Nucleus accumbens (tissue), 56 donors: Measurements from ENCODE around the gene CLDN19.
"Not testable (repeated sequence)": the region's sequence is repeated elsewhere in the genome, so short reads cannot be mapped to it uniquely, and the experiment has no call there.

Experiments used
- DNase-seq, 56 donors: peaks; one replicate each; lab custom pipeline; 2025; lab: John Stamatoyannopoulos, UW

Gene CLDN19

GRCh38 chr1:42761567-42761966, 21.5 kb upstream of the CLDN19 start:
- DNase-seq: no peak

- no peak for DNase-seq
Measured at GRCh38 chr1:42759114-42759513, 19.1 kb upstream of the CLDN19 start.

GRCh38 chr1:42758641-42759040, 18.6 kb upstream of the CLDN19 start:
- DNase-seq: no peak

- DNase-seq: no peak
Measured at GRCh38 chr1:42757892-42758275, 17.8 kb upstream of the CLDN19 start.

GRCh38 chr1:42756956-42757891, 17.2 kb upstream of the CLDN19 start:
- no peak for DNase-seq

- no peak for DNase-seq
Measured at GRCh38 chr1:42753070-42753469, 13.0 kb upstream of the CLDN19 start.

DNA sequence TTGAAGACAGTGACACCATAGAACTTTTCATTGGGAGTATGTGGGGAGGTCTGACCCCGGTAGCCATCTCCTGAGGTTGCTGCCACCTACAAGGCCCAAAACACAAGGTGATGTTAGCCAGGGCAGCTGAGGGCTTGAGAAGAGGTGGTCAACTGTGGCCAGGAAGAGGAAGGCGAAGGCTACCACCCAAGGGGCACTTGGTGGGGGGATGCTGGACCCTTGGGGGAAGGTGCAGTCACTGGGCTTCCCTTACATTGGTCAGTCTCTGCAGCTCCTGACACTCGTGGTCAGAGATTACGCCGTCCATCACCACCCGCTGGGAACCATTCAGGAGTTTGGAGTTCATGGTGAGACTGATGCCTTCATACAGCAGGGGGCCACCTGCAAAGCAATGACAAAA, 12.2 kb upstream of the CLDN19 start:
- DNase-seq: no peak

GRCh38 chr1:42751511-42752070, 11.6 kb upstream of the CLDN19 start:
- not testable (repeated sequence) for DNase-seq

DNA sequence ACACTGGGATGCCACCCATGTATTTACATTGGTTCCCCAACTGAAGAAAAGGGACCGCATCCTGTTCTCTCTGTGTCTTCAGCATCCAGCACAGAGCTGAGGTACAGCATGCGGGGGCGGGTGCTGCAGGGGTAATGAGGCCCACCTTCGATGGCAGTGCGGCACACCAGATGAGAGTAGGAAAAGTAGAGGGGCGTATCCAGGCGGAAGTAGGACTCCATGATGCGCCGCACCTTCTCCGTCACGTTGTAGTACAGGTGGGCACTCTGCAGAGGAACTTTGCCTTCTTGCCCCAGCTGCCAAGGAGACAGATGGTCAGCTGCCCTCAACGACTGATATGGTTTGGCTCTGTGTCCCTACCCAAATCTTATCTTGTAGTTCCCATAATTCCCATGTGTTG, 10.0 kb upstream of the CLDN19 start:
- DNase-seq: no peak

DNA sequence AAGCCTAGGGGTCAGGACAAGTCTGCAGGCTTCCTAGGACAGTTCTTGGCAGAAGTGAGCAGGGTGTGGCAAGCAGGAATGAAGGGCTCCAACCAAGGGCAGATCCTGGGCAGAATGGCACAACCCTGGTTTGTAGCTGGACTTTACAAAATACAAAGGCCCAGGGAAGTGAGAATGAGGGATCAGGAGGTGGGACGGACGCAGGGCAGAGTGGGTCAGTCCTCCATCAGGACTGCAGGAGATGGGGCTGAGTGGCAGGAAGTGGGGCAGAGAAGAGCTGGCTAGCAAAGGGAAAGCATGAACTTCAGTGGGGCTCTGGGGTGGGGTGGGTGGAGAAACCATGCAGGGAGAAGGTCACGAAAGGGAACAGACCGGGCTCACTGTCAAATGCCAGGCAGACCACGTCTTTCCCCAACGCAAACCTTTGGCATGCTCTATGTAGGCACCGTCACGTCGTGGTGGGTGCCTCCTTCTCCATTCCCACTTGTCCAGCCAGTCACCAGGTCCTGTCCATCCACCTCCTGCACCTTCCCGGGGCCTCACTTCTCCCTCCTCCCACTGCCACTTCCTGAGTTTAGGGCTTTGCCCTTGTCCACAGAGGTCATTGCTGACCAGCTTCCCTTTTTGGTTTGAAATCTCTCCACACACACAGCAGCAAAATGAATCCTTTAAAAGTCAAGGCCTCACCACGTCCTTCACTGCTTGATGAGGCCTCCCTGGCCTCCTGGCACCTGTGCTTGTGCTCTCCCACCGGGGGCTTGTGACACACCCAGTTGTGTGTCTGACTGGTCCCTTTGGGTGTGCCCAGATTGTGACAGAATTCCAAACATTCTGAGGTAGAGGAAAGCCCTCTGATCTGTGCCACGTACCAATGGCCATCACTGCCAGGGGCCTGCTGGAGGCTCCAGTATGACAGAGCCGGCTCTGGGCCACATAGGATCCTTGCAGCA, 8.7 kb upstream of the CLDN19 start:
- no peak for DNase-seq

GRCh38 chr1:42748021-42748420, 8.0 kb upstream of the CLDN19 start:
- no peak for DNase-seq

DNA sequence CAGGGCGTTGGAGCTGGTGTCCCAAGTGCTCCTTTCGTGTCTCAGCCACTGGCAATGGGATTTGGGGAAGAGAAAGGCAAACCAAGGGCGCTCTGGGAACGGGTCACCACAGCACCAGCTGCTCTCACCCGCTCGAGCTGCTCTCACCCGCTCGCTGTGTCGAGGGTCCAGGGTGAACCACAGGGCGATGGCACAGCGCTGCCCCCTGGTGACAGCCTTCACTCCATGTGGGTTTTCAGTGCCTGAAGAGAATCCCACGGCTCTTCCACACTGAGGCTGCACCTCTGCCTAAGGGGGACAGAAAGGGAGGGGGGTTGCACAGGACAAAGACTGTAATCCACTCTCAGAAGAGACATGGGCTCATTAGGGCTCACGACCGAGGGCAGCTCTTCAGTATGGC, 7.1 kb upstream of the CLDN19 start:
- peak in 23 of 56 donors; percentile 7 to 69 (median 23) for DNase-seq

- DNase-seq: no peak
Measured at GRCh38 chr1:42746436-42747105, 6.5 kb upstream of the CLDN19 start.

DNA sequence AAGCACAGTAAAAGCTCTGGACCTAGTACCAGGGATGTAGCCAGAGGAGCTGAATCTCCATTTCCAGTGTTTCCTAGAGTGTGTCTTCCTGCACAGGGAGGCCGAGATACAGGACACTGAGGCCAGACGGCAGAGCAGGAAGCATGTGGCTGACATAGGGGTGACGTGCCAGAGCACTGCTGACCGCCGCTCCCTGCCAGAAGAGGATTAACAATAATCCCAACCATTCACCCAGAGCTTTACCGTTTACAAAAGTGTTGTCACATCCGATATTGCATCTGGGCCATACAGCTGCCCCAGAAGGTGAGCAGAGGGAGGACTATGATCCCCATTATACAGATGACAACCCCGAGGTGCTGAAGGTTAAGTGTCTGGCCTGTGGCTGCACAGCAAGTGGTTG, 5.8 kb upstream of the CLDN19 start:
- no peak for DNase-seq

DNA sequence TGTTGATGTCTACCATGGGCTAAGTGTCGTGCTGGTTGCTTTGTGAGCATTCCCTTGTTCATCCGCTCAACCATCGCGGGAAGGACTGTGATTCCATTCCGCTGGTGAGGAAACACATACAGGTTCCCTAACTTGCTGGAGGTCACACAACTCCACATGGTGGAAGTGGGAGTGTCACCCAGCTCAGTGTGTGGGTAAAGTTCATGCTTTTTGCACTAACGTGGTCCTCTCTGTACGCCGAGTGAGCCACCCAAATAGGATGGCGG, 4.0 kb upstream of the CLDN19 start:
- DNase-seq: no peak

DNA sequence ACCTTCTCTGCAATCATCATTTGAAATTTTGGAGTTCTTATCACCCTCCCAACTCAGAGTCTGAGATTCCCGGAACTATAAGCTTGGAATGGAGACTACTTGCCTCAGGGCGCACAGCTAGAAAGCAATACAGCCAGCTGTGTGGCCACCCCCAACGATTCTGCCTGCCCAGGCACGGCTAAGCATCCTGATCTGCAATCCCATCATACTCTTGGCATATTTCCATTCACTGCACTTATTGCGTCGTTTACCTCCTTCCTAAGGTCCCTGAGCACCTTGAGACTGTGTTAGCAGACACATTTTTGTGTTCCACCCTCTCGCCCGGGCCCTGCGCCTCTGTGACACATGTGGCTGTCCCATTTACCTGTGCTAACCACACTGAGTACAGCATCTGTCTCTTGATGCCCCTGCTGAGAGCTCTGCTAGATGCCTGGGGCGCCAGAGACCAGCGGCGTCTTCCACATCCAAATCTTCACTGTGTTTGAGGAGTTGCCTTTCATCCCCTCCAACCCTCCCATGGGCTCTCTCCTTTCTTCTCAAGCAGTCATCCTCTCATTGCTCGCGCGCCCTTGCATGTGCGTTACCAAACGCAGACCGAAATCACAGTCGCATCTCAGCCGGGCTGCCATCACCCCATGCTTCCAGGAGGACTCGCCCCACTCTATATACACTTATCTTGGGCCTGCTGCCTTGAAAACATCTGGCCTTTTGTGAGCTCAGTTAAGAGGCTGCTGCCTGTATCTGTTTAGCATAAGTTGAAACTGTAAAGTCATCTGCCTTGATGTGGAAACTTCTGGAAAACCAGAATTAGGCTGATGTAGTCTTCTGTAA, 3.5 kb upstream of the CLDN19 start:
- no peak for DNase-seq

GRCh38 chr1:42742617-42743316, 2.7 kb upstream of the CLDN19 start:
- no peak for DNase-seq

GRCh38 chr1:42742141-42742540, 2.1 kb upstream of the CLDN19 start:
- no peak for DNase-seq

GRCh38 chr1:42741706-42742105, 1.7 kb upstream of the CLDN19 start:
- DNase-seq: no peak
